Measurements from ENCODE around the gene ATP10A. TPM values are rescaled to one million over a fixed set of nuclear protein-coding genes. Genes with fewer than 3 reads are reported as not detected.

Gene ATP10A
- total and polyA plus RNA-seq, 9 of the 15 experiments (the other 6 are each of a cell fraction or from before 2014, with no cell fraction given), result 0.09 TPM; not detected in 8

DNA sequence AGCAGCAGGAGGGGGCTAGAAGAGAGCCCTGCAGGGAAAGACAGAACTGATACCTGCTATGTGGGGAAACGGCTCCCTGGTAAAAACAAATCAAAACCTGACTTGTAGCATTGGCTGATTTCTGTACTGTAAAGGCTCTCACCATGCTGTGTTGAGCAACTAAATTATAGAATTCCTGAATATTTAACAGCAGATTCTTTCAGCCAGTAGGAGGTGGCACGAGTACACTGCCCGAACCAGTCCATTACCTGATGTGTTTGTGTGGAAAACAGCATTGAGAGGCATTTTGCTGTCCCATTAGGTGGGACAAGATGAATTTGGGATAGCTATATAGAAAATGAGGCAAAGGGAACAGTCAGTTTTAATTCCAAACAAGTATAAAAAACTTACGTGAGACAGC, 201.2 kb downstream of the ATP10A start:
- no peaks in the 10 kb centered on the region for H3K36me3 ChIP-seq (ENCODE audit: control insufficient read depth, insufficient read depth, low read length)
- intact Hi-C loops (cut with micrococcal nuclease) (no loop called here), in situ Hi-C loops (cut with MboI) (no loop called here)
- no peak overlapping the region for H3K4me3 ChIP-seq
- no peak overlapping the region for H3K9ac ChIP-seq (ENCODE audit: insufficient read depth in 1 of 2, low read depth in 2 of 2, low read length in 2 of 2)
- H3K4me1 ChIP-seq (replicated peaks in 1 of 2; ENCODE audit: control insufficient read depth in 2 of 2, insufficient read depth in 2 of 2, low read length in 2 of 2), result no peaks in the 10 kb centered on the region
- H4K20me1 ChIP-seq (replicated peaks; ENCODE audit: control insufficient read depth, insufficient read depth, low read length), result 0 out of 2 replicates have a peak, but pooled peaks cover 3% of the 10 kb centered on the region
- FAIRE-seq, result no peak
- no peak for ATAC-seq
- DNase-seq (ENCODE audit: extremely low read depth in 1 of 4, low spot score in 3 of 4), result no peak
- ChIA-PET CTCF (ENCODE audit: low intra/inter-chr PET ratio) (no interaction called here), POLR2A (no interaction called here)
- H3K27ac ChIP-seq (ENCODE audit: extremely low read depth, low read depth, low read length), result no peak overlapping the region
- H3K27me3 ChIP-seq (ENCODE audit: control insufficient read depth in 2 of 2, insufficient read depth in 2 of 2, low read length in 2 of 2), result peaks cover 3 to 15% of the 10 kb centered on the region in 2 experiments; a peak in 4 of 5 replicates
- TF ChIP-seq, protein P1, sequence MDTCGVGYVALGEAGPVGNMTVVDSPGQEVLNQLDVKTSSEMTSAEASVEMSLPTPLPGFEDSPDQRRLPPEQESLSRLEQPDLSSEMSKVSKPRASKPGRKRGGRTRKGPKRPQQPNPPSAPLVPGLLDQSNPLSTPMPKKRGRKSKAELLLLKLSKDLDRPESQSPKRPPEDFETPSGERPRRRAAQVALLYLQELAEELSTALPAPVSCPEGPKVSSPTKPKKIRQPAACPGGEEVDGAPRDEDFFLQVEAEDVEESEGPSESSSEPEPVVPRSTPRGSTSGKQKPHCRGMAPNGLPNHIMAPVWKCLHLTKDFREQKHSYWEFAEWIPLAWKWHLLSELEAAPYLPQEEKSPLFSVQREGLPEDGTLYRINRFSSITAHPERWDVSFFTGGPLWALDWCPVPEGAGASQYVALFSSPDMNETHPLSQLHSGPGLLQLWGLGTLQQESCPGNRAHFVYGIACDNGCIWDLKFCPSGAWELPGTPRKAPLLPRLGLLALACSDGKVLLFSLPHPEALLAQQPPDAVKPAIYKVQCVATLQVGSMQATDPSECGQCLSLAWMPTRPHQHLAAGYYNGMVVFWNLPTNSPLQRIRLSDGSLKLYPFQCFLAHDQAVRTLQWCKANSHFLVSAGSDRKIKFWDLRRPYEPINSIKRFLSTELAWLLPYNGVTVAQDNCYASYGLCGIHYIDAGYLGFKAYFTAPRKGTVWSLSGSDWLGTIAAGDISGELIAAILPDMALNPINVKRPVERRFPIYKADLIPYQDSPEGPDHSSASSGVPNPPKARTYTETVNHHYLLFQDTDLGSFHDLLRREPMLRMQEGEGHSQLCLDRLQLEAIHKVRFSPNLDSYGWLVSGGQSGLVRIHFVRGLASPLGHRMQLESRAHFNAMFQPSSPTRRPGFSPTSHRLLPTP (IDR thresholded peaks at IDR 0.05; ENCODE audit: borderline replicate concordance, extremely low read depth, insufficient read length), result no peak
- TF ChIP-seq NUFIP1 (IDR thresholded peaks at IDR 0.05; ENCODE audit: partially characterized antibody) (no peak), PTRF (tag; IDR thresholded peaks at IDR 0.05) (no peak)
- H3K79me2 ChIP-seq (ENCODE audit: control insufficient read depth, insufficient read depth, low read length), result no peaks in the 10 kb centered on the region
- BruUV-seq (replicated peaks), result no TSS peak
- H3K9me1 ChIP-seq (ENCODE audit: control insufficient read depth, insufficient read depth, low read length), result no peaks in the 10 kb centered on the region
- no peak overlapping the region for H2AFZ ChIP-seq (ENCODE audit: low read depth, low read length)
- no peaks in the 10 kb centered on the region for H3K9me3 ChIP-seq (replicated peaks; ENCODE audit: control insufficient read depth, insufficient read depth, low read depth, low read length)
- 0% methylated on average over 4 of the region's 4 CpGs for WGBS (ENCODE audit: insufficient coverage, low coverage, missing lambda C conversion rate)
- H3K4me2 ChIP-seq (ENCODE audit: insufficient read depth, low read length), result no peak overlapping the region
